Cerebellar cortex (tissue), 1 donor: Measurements from ENCODE around the gene TRIAP1.

ENCODE experiments used
- DNase-seq: peaks from one replicate; pipeline ENCODE4 v3.0.0-alpha.2; 2015; ENCODE audit warnings: low spot score

TRIAP1 gene

DNA sequence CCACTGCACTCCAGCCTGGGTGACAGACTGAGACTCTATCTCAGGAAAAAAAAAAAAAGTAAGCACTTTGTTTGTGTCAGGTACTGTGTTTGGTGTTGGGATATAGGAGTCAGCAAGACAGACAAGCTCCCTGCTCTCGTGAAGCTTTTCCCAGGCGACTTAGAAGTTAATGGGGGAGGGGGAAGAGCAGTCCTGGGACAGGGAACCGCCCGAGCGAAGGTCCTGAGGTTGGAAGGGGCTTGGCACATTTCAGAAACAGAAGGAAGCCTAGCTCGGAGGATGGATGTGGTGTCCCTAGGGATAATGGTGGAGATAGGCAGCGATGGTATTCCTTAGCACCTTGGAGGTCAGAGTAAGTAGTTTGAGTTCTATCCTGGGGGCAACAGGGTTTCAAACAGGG lies 16.8 kb downstream of the TRIAP1 start:
- no peak for DNase-seq

DNA sequence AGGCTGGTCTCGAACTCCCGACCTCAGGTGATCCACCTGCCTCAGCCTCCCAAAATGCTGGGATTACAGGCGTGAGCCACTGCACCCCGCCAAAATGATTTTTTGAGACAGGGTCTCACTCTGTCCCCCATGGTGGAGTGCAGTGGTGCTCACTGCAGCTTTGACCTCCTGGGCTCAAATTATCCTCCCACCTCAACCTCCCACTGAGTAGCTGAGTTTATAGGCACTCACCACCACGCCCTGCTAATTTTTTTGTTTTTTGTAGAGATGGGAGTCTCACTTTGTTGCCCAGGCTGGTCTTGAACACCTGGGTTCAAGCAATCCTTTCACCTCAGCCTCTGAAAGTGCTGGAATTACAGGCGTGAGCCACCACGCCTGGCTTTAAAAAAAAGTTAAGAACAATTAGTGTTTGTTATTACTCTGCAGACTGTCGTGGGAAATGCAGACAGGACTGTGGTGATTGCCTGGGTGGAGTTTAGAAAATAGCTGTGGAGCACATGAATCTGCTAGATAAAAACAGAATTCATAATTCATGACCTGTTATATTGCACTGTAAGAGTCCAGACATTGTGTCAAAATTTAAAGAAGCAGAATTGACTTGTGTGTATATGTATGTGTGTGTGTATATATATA lies 17.5 kb downstream of the TRIAP1 start:
- no peak for DNase-seq

DNA sequence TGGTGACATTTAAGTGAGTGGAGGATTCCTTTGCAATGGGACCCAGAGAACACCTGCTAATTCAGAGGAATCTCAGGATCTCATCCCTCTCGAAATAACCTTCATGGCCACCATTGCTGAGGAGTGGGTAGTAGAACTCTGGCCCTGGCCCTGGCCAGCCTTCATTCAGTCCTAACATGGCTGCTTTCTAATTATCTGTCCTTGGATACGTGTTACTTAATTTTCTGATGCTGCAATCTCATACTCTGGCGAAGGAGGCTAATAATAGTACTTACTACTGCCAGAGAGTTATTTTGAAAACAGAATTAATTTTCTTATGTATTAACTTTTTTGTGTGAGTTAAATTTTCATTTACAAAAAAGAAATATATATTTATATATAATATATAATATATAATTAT lies 20.4 kb downstream of the TRIAP1 start:
- DNase-seq: no peak

GRCh38 chr12:120422892-120423456 lies 23.2 kb downstream of the TRIAP1 start:
- DNase-seq: no peak

GRCh38 chr12:120421701-120422100 lies 24.5 kb downstream of the TRIAP1 start:
- DNase-seq: no peak

GRCh38 chr12:120417917-120418580 lies 28.1 kb downstream of the TRIAP1 start:
- no peak for DNase-seq

GRCh38 chr12:120416490-120417216 lies 29.5 kb downstream of the TRIAP1 start:
- DNase-seq: no peak

DNA sequence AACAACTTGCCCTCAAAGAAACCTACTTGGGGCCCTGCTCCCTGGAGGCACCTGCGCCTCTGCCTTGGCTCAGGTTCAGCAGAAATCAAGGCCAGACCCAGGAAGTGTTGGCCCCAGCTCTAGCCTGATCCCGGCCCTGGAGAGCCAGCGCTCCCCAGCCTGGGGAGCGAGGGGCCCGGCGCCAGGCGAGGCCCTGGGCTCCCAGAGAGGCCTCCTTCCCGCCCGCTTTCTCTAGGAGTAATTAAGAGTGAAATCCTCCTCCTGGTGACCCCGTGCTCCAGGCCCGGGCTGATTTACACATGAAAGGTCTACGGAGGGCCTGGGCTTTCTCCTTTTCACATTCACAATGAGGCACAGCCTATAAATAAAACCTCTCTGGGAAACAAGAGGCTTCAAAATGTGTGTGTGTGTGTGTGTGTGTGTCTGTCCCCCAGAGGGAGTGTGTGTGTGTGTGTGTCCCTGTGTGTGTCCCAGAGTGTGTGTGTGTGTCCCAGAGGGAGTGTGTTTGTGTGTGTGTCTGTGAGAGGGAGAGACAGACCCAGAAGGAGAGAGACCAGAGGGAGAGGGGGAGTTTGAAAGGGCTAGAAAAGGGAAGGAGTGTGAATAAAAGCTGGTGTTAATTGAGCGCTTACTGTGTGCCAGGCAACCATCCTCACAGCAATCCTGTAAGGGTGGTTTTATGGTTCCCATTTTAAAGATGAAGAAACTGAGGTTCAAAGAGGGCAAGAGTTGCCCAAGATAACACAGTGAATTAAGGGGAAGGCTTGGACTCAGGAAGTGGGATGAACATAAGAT lies 32.1 kb downstream of the TRIAP1 start:
- no peak for DNase-seq

DNA sequence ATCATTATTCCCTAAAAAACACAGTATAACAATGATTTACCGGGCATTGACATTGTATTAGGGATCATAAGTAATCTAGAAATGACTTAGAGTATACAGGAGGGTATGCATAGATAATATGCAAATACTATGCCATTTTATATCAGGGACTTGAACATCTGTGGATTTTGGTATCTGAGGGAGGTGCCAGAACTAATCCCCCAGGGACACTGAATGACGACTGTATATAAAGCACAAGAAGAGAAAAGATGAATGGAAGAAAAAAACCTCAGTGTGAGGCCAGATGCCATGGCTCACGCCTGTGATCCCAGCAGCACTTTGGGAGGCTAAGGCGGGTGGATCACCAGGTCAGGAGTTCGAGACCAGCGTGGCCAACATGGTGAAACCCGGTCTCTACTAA lies 33.8 kb downstream of the TRIAP1 start:
- DNase-seq: no peak

GRCh38 chr12:120408771-120409170 lies 37.4 kb downstream of the TRIAP1 start:
- no peak for DNase-seq

DNA sequence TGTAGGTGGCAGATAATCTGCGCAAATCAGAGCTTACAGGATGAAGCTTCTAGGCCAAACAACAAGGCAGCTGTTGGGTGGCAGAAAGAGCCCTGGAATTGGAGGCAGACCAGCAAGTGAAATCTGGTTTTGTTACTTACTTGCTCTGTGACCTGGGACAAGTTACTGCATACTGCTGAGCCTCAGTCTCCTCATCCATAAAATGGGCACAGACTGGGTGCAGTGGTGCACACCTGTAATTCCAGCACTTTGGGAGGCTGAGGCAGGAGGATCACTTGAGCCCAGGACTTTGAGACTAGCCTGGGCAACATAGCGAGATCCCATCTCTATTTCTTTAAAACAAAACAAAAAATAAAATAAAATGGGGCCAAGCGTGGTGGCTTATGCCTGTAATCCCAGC lies 39.6 kb downstream of the TRIAP1 start:
- no peak for DNase-seq

GRCh38 chr12:120406069-120406468 lies 40.1 kb downstream of the TRIAP1 start:
- no peak for DNase-seq

GRCh38 chr12:120404271-120404670 lies 41.9 kb downstream of the TRIAP1 start:
- no peak for DNase-seq

GRCh38 chr12:120403869-120404268 lies 42.3 kb downstream of the TRIAP1 start:
- no peak for DNase-seq

DNA sequence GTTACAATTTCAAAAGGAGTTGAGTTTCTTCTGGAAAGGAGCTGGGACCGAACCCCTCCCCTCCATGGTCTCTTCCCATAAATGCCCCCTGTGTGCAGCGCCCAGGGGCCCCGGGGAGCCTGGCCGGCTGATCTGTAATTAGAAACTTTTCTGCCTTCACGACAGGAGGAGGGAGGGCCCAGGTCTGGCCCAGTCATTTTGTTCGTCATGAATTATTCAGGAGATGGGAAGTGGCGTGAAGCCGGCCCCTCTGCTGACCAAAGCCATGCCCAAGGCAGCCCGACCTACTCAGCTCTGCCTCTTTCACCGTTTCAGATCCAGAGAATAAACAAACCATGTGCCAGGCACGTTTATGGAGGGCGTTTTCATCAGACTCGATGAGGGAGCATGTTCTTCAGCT lies 44.0 kb downstream of the TRIAP1 start:
- peak; percentile 35 for DNase-seq

DNA sequence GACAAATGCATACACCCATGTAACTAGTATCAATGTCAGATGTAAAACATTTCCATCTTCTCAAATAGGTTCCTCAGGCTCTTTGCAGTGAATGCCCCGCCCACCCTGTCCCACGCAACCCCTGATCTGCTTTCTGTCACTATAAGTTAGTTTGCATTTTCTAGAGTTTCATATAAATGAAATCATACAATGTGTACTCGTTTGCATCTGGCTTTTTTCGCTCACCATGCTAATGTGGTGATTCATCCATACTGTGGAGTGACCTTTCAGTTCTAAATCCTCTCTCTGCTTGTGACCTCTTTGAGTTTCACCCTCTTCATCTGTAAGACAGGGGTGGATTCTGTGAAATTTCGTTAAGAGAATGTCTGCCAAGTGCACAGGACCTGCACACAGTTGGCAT lies 46.7 kb downstream of the TRIAP1 start:
- DNase-seq: no peak

DNA sequence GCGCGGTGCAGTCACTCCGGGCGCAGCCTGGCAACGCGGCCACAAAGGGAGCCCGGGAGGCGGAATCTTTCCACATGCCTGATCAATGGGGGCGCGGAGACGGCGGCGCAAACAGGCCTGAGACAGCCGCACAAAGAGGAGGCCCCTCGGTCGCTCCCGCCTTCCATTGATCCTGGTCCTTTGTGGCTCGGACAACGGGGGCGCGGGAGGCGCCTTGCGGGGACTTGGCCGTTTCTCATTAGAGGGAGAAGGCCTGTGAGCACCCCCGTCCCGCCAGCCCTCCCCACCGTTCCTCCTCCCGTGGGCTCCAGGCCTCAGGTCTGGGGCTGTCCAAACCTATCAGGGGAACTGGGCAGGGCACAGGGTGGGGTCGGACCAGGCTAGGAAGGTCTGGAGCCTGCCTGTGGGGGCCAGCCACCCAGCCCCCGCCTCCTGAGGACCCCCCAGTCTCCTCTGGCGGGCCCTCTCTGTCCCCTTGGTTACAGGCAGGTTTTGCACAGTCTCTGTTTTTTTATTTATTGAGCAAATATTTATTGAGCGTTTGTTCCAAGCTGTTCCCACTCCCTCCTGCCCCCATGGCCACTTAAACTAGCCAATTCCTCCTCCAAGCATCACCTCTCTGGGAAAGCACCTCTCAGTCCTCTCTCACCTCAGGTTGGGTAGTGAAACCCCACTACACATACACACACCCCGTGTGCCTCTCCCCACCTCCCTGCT lies 48.2 kb downstream of the TRIAP1 start:
- DNase-seq: no peak

GRCh38 chr12:120394483-120395367 lies 51.5 kb downstream of the TRIAP1 start:
- no peak for DNase-seq
